PC-3 (cell line): ENCODE data around the gene ERAL1.

Experiments
- CTCF ChIP-seq: fragments of 300-600 bp; sonication (generic); conservative IDR thresholded peaks from 2 replicates; pipeline ENCODE4 v1.5.1; 2017; ENCODE audit warnings: antibody characterized with exemption, low read depth, mild to moderate bottlenecking, low read length
- EZH2 ChIP-seq: fragments of 300-600 bp; sonication (generic); IDR thresholded peaks from one replicate; pipeline ENCODE4 v1.6.1; 2017; ENCODE audit warnings: antibody characterized with exemption, mild to moderate bottlenecking, low read length; ENCODE audit not compliant: unreplicated experiment
- EZH2phosphoT487 ChIP-seq: fragments of 300-600 bp; sonication (generic); IDR thresholded peaks from 2 replicates; pipeline ENCODE4 v1.6.1; 2018; ENCODE audit warnings: mild to moderate bottlenecking, antibody characterized with exemption, low read length, borderline replicate concordance

- no peak for TF ChIP-seq CTCF
- TF ChIP-seq EZH2 = no peak
- no peak for TF ChIP-seq EZH2phosphoT487
Observed at GRCh38 chr17:28896491-28896883, 41.7 kb downstream of the ERAL1 start.
